K562 (cell line): ENCODE results near the gene RFX3.

ENCODE experiments used
- EP300 ChIP-seq: IDR thresholded peaks from 2 replicates; pipeline ENCODE4 v1.6.1; 2012; ENCODE audit warnings: low read length, improper control_type of control experiment
- POLR2A ChIP-seq: fragments of 450-650 bp; conservative IDR thresholded peaks from 2 replicates; pipeline ENCODE4 v1.6.1; 2016
- SMAD3 ChIP-seq: fragments of 450-650 bp; formaldehyde crosslinking; conservative IDR thresholded peaks from 2 replicates; pipeline ENCODE4 v1.4.0; 2020; ENCODE audit warnings: mild to moderate bottlenecking

- TF ChIP-seq EP300, result no peak
- TF ChIP-seq POLR2A, result no peak
- no peak for TF ChIP-seq SMAD3 (CRISPR knock-in tag)
Observed at GRCh38 chr9:3386753-3387152, 139.0 kb downstream of the RFX3 start.
